ENCODE results near the gene APOD. TPM values are rescaled to one million over a fixed set of nuclear protein-coding genes. Genes with fewer than 3 reads are reported as not detected.

The APOD gene
- total and polyA plus RNA-seq, 9 of the 15 experiments (the other 6 are each of a cell fraction or from before 2014, with no cell fraction given) = 0.18 to 0.50 (median 0.35) TPM; not detected in 1

- Histone ChIP-seq H4K20me1 (replicated peaks; ENCODE audit: control insufficient read depth, insufficient read depth, low read length) (no peaks in the 10 kb centered on the region), H3K9ac (ENCODE audit: insufficient read depth in 1 of 2, low read depth in 2 of 2, low read length in 2 of 2) (no peak overlapping the region), H3K9me3 (replicated peaks; ENCODE audit: control insufficient read depth, insufficient read depth, low read depth, low read length) (no peaks in the 10 kb centered on the region), H2AFZ (ENCODE audit: low read depth, low read length) (no peak overlapping the region), H3K4me1 (replicated peaks in 1 of 2; ENCODE audit: control insufficient read depth in 2 of 2, insufficient read depth in 2 of 2, low read length in 2 of 2) (peaks cover 0 to 3% of the 10 kb centered on the region in 2 experiments; a peak in 1 of 5 replicates), H3K36me3 (ENCODE audit: control insufficient read depth, insufficient read depth, low read length) (no peaks in the 10 kb centered on the region), H3K4me3 (no peak overlapping the region), H3K79me2 (ENCODE audit: control insufficient read depth, insufficient read depth, low read length) (no peaks in the 10 kb centered on the region), H3K27me3 (ENCODE audit: control insufficient read depth in 2 of 2, insufficient read depth in 2 of 2, low read length in 2 of 2) (peaks cover 4 to 17% of the 10 kb centered on the region in 2 experiments; a peak in 2 of 5 replicates), H3K9me1 (ENCODE audit: control insufficient read depth, insufficient read depth, low read length) (no peaks in the 10 kb centered on the region), H3K4me2 (ENCODE audit: insufficient read depth, low read length) (no peak overlapping the region), H3K27ac (ENCODE audit: extremely low read depth, low read depth, low read length) (no peak overlapping the region)
- DNase-seq (ENCODE audit: extremely low read depth in 1 of 4, low spot score in 3 of 4) (no peak), ATAC-seq (no peak), FAIRE-seq (no peak)
- no TSS peak for BruUV-seq (replicated peaks)
- WGBS (ENCODE audit: insufficient coverage, low coverage, missing lambda C conversion rate) = 19% methylated on average over 14 of the region's 15 CpGs
- ChIA-PET CTCF (ENCODE audit: low intra/inter-chr PET ratio) (interaction anchor here (1.0 kb wide), 1 partner anchor 296 kb away, joined by 3 read pairs; no protein-coding TSS in a partner anchor), POLR2A (interaction anchor here (1.2 to 2.8 kb wide), 3 partner anchors 9 to 29 kb away, joined by 3 to 9 read pairs (median 5); partner anchors contain the start of genes APOD and PPP1R2)
- in situ Hi-C loops (cut with MboI) = no loop called here
- intact Hi-C loops (cut with micrococcal nuclease) = no loop called here
- no peak for TF ChIP-seq SAP30 (IDR thresholded peaks at IDR 0.05; ENCODE audit: borderline replicate concordance, insufficient read depth, low read depth, low read length, poor library complexity, severe bottlenecking)
- no peak for TF ChIP-seq WHSC1 (IDR thresholded peaks at IDR 0.05; ENCODE audit: low read length)
- TF ChIP-seq SMAD2 (IDR thresholded peaks at IDR 0.05; ENCODE audit: low read depth, low read length) = no peak
- TF ChIP-seq TBP (optimal IDR thresholded peaks at IDR 0.05; ENCODE audit: low read depth, low read length) = no peak
- TF ChIP-seq BHLHE40 (IDR thresholded peaks at IDR 0.05; ENCODE audit: low read length) = no peak
- no peak for TF ChIP-seq RAD51 (IDR thresholded peaks at IDR 0.05; ENCODE audit: borderline replicate concordance, low read depth)
- TF ChIP-seq MYNN (IDR thresholded peaks at IDR 0.05) = no peak
- no peak for TF ChIP-seq MYNN (CRISPR knock-in tag; IDR thresholded peaks at IDR 0.05)
- TF ChIP-seq SIN3B (IDR thresholded peaks at IDR 0.05; ENCODE audit: low read depth) = no peak
- TF ChIP-seq, protein P1, sequence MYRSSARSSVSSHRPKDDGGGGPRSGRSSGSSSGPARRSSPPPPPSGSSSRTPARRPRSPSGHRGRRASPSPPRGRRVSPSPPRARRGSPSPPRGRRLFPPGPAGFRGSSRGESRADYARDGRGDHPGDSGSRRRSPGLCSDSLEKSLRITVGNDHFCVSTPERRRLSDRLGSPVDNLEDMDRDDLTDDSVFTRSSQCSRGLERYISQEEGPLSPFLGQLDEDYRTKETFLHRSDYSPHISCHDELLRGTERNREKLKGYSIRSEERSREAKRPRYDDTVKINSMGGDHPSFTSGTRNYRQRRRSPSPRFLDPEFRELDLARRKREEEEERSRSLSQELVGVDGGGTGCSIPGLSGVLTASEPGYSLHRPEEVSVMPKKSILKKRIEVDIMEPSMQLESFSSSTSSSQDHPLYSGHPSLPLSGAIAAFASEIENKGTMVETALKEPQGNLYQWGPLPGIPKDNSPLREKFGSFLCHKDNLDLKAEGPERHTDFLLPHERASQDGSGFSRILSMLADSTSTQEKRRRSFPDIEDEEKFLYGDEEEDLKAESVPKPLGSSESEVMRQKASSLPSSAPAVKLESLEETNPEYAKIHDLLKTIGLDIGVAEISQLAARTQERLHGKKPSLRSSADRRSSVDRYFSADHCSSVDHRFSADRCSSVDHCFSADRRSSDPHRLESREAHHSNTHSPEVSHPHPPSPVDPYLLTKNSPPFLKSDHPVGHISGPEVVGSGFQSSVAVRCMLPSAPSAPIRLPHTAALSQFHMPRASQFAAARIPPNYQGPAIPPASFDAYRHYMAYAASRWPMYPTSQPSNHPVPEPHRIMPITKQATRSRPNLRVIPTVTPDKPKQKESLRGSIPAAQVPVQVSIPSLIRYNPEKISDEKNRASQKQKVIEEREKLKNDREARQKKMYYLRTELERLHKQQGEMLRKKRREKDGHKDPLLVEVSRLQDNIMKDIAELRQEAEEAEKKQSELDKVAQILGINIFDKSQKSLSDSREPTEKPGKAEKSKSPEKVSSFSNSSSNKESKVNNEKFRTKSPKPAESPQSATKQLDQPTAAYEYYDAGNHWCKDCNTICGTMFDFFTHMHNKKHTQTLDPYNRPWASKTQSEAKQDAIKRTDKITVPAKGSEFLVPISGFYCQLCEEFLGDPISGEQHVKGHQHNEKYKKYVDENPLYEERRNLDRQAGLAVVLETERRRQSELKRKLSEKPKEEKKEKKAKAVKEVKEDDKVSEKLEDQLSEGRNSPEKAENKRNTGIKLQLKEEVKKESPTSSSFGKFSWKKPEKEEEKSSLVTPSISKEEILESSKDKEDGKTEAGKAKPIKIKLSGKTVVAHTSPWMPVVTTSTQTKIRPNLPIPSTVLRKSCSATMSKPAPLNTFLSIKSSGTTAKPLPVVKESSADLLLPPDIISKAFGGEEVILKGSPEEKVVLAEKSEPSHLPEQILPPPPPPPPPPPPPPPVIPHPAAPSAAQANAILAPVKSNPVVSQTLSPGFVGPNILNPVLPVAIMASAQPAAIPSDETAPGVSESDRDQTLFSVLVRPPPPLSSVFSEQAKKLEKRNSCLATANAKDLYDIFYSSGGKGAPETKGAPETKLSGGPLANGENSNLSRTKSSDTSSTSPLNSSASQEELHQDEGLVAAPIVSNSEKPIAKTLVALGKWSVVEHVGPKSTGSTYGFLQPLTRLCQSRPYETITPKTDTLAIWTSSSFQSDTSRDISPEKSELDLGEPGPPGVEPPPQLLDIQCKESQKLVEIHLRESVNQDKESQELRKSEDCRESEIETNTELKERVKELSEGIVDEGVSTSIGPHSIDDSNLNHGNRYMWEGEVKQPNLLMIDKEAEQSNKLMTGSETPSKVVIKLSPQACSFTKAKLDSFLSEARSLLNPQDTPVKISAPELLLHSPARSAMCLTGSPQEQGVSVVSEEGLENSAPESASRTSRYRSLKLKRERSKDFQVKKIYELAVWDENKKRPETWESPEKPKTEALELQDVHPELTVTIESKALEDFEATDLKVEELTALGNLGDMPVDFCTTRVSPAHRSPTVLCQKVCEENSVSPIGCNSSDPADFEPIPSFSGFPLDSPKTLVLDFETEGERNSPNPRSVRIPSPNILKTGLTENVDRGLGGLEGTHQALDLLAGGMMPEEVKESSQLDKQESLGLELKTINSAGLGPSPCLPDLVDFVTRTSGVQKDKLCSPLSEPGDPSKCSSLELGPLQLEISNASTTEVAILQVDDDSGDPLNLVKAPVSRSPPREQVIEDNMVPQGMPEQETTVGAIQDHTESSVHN (IDR thresholded peaks at IDR 0.05; ENCODE audit: borderline replicate concordance in 1 of 2, low read depth in 1 of 2) = no peak
Observed at GRCh38 chr3:195554458-195554857, 29.3 kb downstream of the APOD start.
